ENCODE measurements around the gene SP1. TPM values are rescaled to one million over a fixed set of nuclear protein-coding genes. Genes with fewer than 3 reads are reported as not detected.
A peak's percentile ranks its signal among the peaks of the same experiment; 100 is the strongest.

Gene SP1
- total and polyA plus RNA-seq, 9 of the 15 experiments (the other 6 are each of a cell fraction or from before 2014, with no cell fraction given): 8.0 to 65.5 (median 41.6) TPM

GRCh38 chr12:53451661-53452158 lies 71.7 kb downstream of the SP1 start, which contains the start of gene PCBP2 (continued):
- TF ChIP-seq, protein P1, sequence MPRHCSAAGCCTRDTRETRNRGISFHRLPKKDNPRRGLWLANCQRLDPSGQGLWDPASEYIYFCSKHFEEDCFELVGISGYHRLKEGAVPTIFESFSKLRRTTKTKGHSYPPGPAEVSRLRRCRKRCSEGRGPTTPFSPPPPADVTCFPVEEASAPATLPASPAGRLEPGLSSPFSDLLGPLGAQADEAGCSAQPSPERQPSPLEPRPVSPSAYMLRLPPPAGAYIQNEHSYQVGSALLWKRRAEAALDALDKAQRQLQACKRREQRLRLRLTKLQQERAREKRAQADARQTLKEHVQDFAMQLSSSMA (CRISPR knock-in tag; IDR thresholded peaks at IDR 0.05): no peak
- TF ChIP-seq HOXB6 (CRISPR knock-in tag; IDR thresholded peaks at IDR 0.05; ENCODE audit: borderline replicate concordance) (no peak), ZNF507 (tag; conservative IDR thresholded peaks at IDR 0.05) (no peak), ZC3H4 (CRISPR knock-in tag; IDR thresholded peaks at IDR 0.05; ENCODE audit: borderline replicate concordance) (no peak), CHD2 (IDR thresholded peaks at IDR 0.05; ENCODE audit: low read depth, low read length) (no peak; the same call in 1 of the 2 replicates), ZEB2 (IDR thresholded peaks at IDR 0.05) (0 out of 2 replicates have a peak, but pooled peaks have one; percentile 18), ZNF609 (CRISPR knock-in tag; IDR thresholded peaks at IDR 0.05; ENCODE audit: borderline replicate concordance) (0 out of 2 replicates have a peak, but pooled peaks have one; percentile 67), ZNF316 (IDR thresholded peaks at IDR 0.05) (no peak), ATF4 (CRISPR knock-in tag; IDR thresholded peaks at IDR 0.05) (peak; percentile 83), MCM2 (IDR thresholded peaks at IDR 0.05; ENCODE audit: low read depth) (no peak), SIRT6 (IDR thresholded peaks at IDR 0.05; ENCODE audit: low read depth, low read length) (no peak), EGR1 (conservative IDR thresholded peaks at IDR 0.05) (peak; percentile 94), E2F6 (IDR thresholded peaks at IDR 0.05; ENCODE audit: borderline replicate concordance in 1 of 2, extremely low read depth in 1 of 2, insufficient read depth in 1 of 2, insufficient read length in 1 of 2, low read depth in 1 of 2, low read length in 1 of 2, poor library complexity in 1 of 2, severe bottlenecking in 1 of 2) (peak in 1 of 2 experiments; percentile 17), HMGN3 (IDR thresholded peaks at IDR 0.05; ENCODE audit: borderline replicate concordance, extremely low read depth, insufficient read length, low read depth, low read length) (peak; percentile 94), NCOR1 (IDR thresholded peaks at IDR 0.05) (peak; percentile 49; the same call in 1 of the 2 replicates), DEAF1 (CRISPR knock-in tag; IDR thresholded peaks at IDR 0.05) (no peak)
- TF ChIP-seq, protein P2, sequence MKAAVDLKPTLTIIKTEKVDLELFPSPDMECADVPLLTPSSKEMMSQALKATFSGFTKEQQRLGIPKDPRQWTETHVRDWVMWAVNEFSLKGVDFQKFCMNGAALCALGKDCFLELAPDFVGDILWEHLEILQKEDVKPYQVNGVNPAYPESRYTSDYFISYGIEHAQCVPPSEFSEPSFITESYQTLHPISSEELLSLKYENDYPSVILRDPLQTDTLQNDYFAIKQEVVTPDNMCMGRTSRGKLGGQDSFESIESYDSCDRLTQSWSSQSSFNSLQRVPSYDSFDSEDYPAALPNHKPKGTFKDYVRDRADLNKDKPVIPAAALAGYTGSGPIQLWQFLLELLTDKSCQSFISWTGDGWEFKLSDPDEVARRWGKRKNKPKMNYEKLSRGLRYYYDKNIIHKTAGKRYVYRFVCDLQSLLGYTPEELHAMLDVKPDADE (conservative IDR thresholded peaks at IDR 0.05; ENCODE audit: control insufficient read depth, low read depth, low read length): peak; percentile 72; the same call in 1 of the 2 replicates
